Lung (tissue), 16 donors: ENCODE measurements around the gene HMGCS2. TPM values are rescaled to one million over a fixed set of nuclear protein-coding genes. Genes with fewer than 3 reads are reported as not detected.

Experiments used
- ATAC-seq: fragments of 200-7000 bp; cut with Tn5 transposase; one replicate; pipeline ENCODE4 v1.9.1; 2020; ENCODE audit warnings: moderate number of reproducible peaks; ENCODE audit not compliant: insufficient read depth, low FRiP score
- DNase-seq, 3 donors: peaks; one replicate each; pipeline ENCODE4 v3.0.0-alpha.2; 2013 to 2017
- H3K27ac ChIP-seq, 2 donors: one replicate each; pipeline ENCODE4 v1.5.1; 2013; ENCODE audit warnings: mild to moderate bottlenecking in 2 of 2, moderate library complexity in 2 of 2, control low read depth in 1 of 2, inconsistent platforms in 1 of 2, low read depth in 1 of 2, low read length in 1 of 2
- H3K27me3 ChIP-seq, 3 donors: one replicate each; pipeline ENCODE4 v1.5.1; 2013; ENCODE audit warnings: low read length in 2 of 3; ENCODE audit not compliant: control insufficient read depth in 3 of 3, insufficient read depth in 3 of 3
- H3K36me3 ChIP-seq, 4 donors: one replicate each; pipeline ENCODE4 v1.5.1; 2013; ENCODE audit warnings: low read length in 4 of 4, mild to moderate bottlenecking in 1 of 4, moderate library complexity in 1 of 4; ENCODE audit not compliant: control insufficient read depth in 4 of 4, insufficient read depth in 4 of 4
- H3K4me1 ChIP-seq, 5 donors: one replicate each; pipeline ENCODE4 v1.5.1; 2013; ENCODE audit warnings: low read length in 5 of 5, mild to moderate bottlenecking in 2 of 5, moderate library complexity in 1 of 5; ENCODE audit not compliant: control insufficient read depth in 5 of 5, insufficient read depth in 5 of 5
- H3K4me3 ChIP-seq: one replicate; pipeline ENCODE4 v1.5.1; 2013; ENCODE audit warnings: mild to moderate bottlenecking, control low read depth, moderate library complexity
- H3K9ac ChIP-seq, 2 donors: one replicate each; pipeline ENCODE4 v1.5.1; 2013; ENCODE audit warnings: low read length in 2 of 2, control low read depth in 1 of 2; ENCODE audit not compliant: insufficient read depth in 1 of 2
- H3K9me3 ChIP-seq, 4 donors: one replicate each; pipeline ENCODE4 v1.5.1; 2013; ENCODE audit warnings: low read length in 3 of 4, mild to moderate bottlenecking in 1 of 4, moderate library complexity in 1 of 4; ENCODE audit not compliant: control insufficient read depth in 4 of 4, insufficient read depth in 3 of 4
- CTCF ChIP-seq: IDR thresholded peaks from 2 replicates; pipeline ENCODE4 v1.5.1; 2012; ENCODE audit warnings: mild to moderate bottlenecking; ENCODE audit errors: control extremely low read depth, extremely low read depth
- WGBS, 2 donors: extraction: QIAGEN DNeasy Blood & Tissue Kit; methylation state at CpG; one replicate each; pipeline ENCODE4 v1.1.7; 2013; 5-methylcytosine and 5-hydroxymethylcytosine counted together
- long read RNA-seq, 5 donors: transcript quantifications; one replicate each; lab custom pipeline, GENCODE V29; 2026
- polyA plus RNA-seq, 2 donors: library from polyadenylated mRNA; stranded (reverse); fragments of 200-250 nt; gene quantifications; one replicate each; pipeline ENCODE4 v1.2.1, GENCODE V29; 2013
- total RNA-seq, 2 donors: library from RNA; depleted of rRNA in 1 of 2; stranded (reverse); fragments of >200 nt in 1 of 2; gene quantifications; one replicate each; pipeline ENCODE4 v1.2.1, GENCODE V29; 2014 to 2021
- donor health status: control.
- donor health status: control.
- donor health status: Bipolar disorder and iron deficiency.
- donor health status: healthy.
- donor health status: DM: yes; HTN: yes; CAD: no.

The HMGCS2 gene
- total RNA-seq (under 1 TPM; 0.28 to 0.52 TPM), polyA plus RNA-seq (1 to 10 TPM in 1 of 2 donors, not detected in 1; 4.2 TPM)
- long read RNA-seq, donor 1, partial matches to known transcripts, result 0 of 1 reads
- long read RNA-seq, donor 1, other reads (novel, unspliced or antisense), result 0 of 1 reads
- long read RNA-seq, donor 2, result 0 reads
- long read RNA-seq, donor 3, result 0 reads
- long read RNA-seq, donor 4, result 0 reads
- long read RNA-seq, donor 5, result 0 reads

GRCh38 chr1:119768778-119769177 lies at the start of gene HMGCS2:
HMGCS2 (minus strand) TSS chr1:119768905; CDS start chr1:119768844, 61 bp downstream.
- WGBS, 2 donors, result 66 to 76% methylated on average over 8 of the region's 8 CpGs
- Histone ChIP-seq H3K36me3 (no peaks in the 10 kb centered on the region), H3K4me3 (no peak within 1 kb of the TSS), H3K9ac (no peak within 1 kb of the TSS), H3K27ac (no peak within 1 kb of the TSS), H3K9me3 (peaks cover 0 to 4% (median 0%) of the 10 kb centered on the region in 4 donors), H3K4me1 (peaks cover 2 to 45% (median 24%) of the 10 kb centered on the region in 5 donors), H3K27me3 (no peaks in the 10 kb centered on the region)
- no peak for TF ChIP-seq CTCF
- DNase-seq, result no peak
- ATAC-seq, result no peak

GRCh38 chr1:119818181-119818580 lies 49.5 kb upstream of the HMGCS2 start:
- H3K36me3 ChIP-seq, result no peaks in the 10 kb centered on the region
- H3K27me3 ChIP-seq, result no peaks in the 10 kb centered on the region
- 89 to 95% methylated on average over 2 of the region's 2 CpGs for WGBS, 2 donors
- TF ChIP-seq CTCF, result no peak
- ATAC-seq (no peak), DNase-seq (no peak)
- no peak overlapping the region for H3K4me3 ChIP-seq
- no peaks in the 10 kb centered on the region for H3K4me1 ChIP-seq
- no peak overlapping the region for H3K9ac ChIP-seq
- no peaks in the 10 kb centered on the region for H3K9me3 ChIP-seq
- H3K27ac ChIP-seq, result no peak overlapping the region

- ATAC-seq, result no peak
- DNase-seq, result no peak
- Histone ChIP-seq H3K36me3 (no peaks in the 10 kb centered on the region), H3K9ac (no peak overlapping the region), H3K27me3 (no peaks in the 10 kb centered on the region), H3K4me1 (no peaks in the 10 kb centered on the region), H3K4me3 (no peak overlapping the region), H3K9me3 (no peaks in the 10 kb centered on the region), H3K27ac (no peak overlapping the region)
- WGBS, 2 donors, result 67 to 89% methylated on average over 2 of the region's 2 CpGs
- no peak for TF ChIP-seq CTCF
These were observed 47.7 kb upstream of the HMGCS2 start for GRCh38 chr1:119816407-119816806.

GRCh38 chr1:119815928-119816327 lies 47.2 kb upstream of the HMGCS2 start:
- 73 to 75% methylated on average over 7 of the region's 7 CpGs for WGBS, 2 donors
- Histone ChIP-seq H3K4me1 (no peaks in the 10 kb centered on the region), H3K9ac (no peak overlapping the region), H3K27me3 (no peaks in the 10 kb centered on the region), H3K9me3 (no peaks in the 10 kb centered on the region), H3K4me3 (no peak overlapping the region), H3K36me3 (no peaks in the 10 kb centered on the region), H3K27ac (no peak overlapping the region)
- DNase-seq (no peak), ATAC-seq (no peak)
- TF ChIP-seq CTCF, result no peak
